Sigmoid colon (tissue), 4 donors: Measurements from ENCODE around the gene SASS6.

ENCODE experiments used
- EP300 ChIP-seq, 4 donors: sonication (generic); formaldehyde crosslinking; IDR thresholded peaks; one replicate each; pipeline ENCODE4 v1.6.1; 2017; ENCODE audit warnings: antibody characterized with exemption in 4 of 4
- POLR2A ChIP-seq, 2 donors: fragments of 450-650 bp; IDR thresholded peaks; one replicate each; pipeline ENCODE4 v1.6.1; 2016; ENCODE audit warnings: antibody characterized with exemption in 2 of 2, mild to moderate bottlenecking in 2 of 2, moderate library complexity in 2 of 2
- POLR2AphosphoS5 ChIP-seq, 4 donors: sonication (generic); formaldehyde crosslinking; IDR thresholded peaks; one replicate each; pipeline ENCODE4 v1.6.1; 2017; ENCODE audit warnings: antibody characterized with exemption in 4 of 4
- TF ChIP-seq, protein P1 (sequence below), 4 experiments: fragments of 450-650 bp in 3 of 4; fragments of 200-600 bp in 1 of 4; IDR thresholded peaks; one replicate each; pipeline ENCODE4 v1.5.1; 2016 to 2019; ENCODE audit warnings: antibody characterized with exemption in 4 of 4, mild to moderate bottlenecking in 3 of 4, moderate library complexity in 2 of 4

GRCh38 chr1:100152271-100152670 is 19.5 kb upstream of the SASS6 start:
- TF ChIP-seq, protein P1, sequence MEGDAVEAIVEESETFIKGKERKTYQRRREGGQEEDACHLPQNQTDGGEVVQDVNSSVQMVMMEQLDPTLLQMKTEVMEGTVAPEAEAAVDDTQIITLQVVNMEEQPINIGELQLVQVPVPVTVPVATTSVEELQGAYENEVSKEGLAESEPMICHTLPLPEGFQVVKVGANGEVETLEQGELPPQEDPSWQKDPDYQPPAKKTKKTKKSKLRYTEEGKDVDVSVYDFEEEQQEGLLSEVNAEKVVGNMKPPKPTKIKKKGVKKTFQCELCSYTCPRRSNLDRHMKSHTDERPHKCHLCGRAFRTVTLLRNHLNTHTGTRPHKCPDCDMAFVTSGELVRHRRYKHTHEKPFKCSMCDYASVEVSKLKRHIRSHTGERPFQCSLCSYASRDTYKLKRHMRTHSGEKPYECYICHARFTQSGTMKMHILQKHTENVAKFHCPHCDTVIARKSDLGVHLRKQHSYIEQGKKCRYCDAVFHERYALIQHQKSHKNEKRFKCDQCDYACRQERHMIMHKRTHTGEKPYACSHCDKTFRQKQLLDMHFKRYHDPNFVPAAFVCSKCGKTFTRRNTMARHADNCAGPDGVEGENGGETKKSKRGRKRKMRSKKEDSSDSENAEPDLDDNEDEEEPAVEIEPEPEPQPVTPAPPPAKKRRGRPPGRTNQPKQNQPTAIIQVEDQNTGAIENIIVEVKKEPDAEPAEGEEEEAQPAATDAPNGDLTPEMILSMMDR (IDR thresholded peaks at IDR 0.05) = no peak
- no peak for TF ChIP-seq POLR2AphosphoS5 (IDR thresholded peaks at IDR 0.05)
- no peak for TF ChIP-seq POLR2A (IDR thresholded peaks at IDR 0.05)
- no peak for TF ChIP-seq EP300 (IDR thresholded peaks at IDR 0.05)
